Left renal cortex interstitium (tissue), 4 donors: ENCODE results near the gene IFIT5. TPM values are rescaled to one million over a fixed set of nuclear protein-coding genes. Genes with fewer than 3 reads are reported as not detected.
"Not testable (repeated sequence)": the region's sequence is repeated elsewhere in the genome, so short reads cannot be mapped to it uniquely, and the experiment has no call there.

Experiments
- DNase-seq, 4 donors: peaks; one replicate each; pipeline ENCODE4 v3.0.0-alpha.2; 2013; ENCODE audit warnings: low read depth in 4 of 4, low spot score in 2 of 4, missing footprints in 1 of 4
- polyA plus RNA-seq, 4 donors: library from polyadenylated mRNA; unstranded; fragments of 120-200 nt; gene quantifications; one replicate each; pipeline ENCODE4 v1.2.1, GENCODE V29; 2013; ENCODE audit not compliant: insufficient read length in 4 of 4

Gene IFIT5
- polyA plus RNA-seq, 4 donors, result 11.1 to 20.3 (median 16.3) TPM

- no peak for DNase-seq
Observed at GRCh38 chr10:89392974-89393373, 21.4 kb upstream of the IFIT5 start.

GRCh38 chr10:89393898-89394297, 20.5 kb upstream of the IFIT5 start:
- no peak for DNase-seq

- DNase-seq, result no peak
Observed at GRCh38 chr10:89395141-89395540, 19.2 kb upstream of the IFIT5 start.

GRCh38 chr10:89398003-89398749, 16.2 kb upstream of the IFIT5 start:
- no peak for DNase-seq

GRCh38 chr10:89399956-89400355, 14.4 kb upstream of the IFIT5 start:
- no peak for DNase-seq

- no peak for DNase-seq
Observed at GRCh38 chr10:89403043-89403442, 11.3 kb upstream of the IFIT5 start.

GRCh38 chr10:89404104-89405047, 10.0 kb upstream of the IFIT5 start:
- no peak for DNase-seq

- not testable (repeated sequence) for DNase-seq
Observed at GRCh38 chr10:89406178-89406577, 8.2 kb upstream of the IFIT5 start.

- DNase-seq, result not testable (repeated sequence)
Observed at GRCh38 chr10:89407792-89408191, 6.6 kb upstream of the IFIT5 start.

- DNase-seq, result not testable (repeated sequence)
Observed at GRCh38 chr10:89409282-89409681, 5.1 kb upstream of the IFIT5 start.

GRCh38 chr10:89410551-89410950, 3.8 kb upstream of the IFIT5 start:
- not testable (repeated sequence) for DNase-seq

GRCh38 chr10:89411135-89411534, 3.2 kb upstream of the IFIT5 start:
- DNase-seq, result not testable (repeated sequence)

GRCh38 chr10:89412276-89412675, 2.1 kb upstream of the IFIT5 start:
- not testable (repeated sequence) for DNase-seq

- no peak for DNase-seq
Observed at GRCh38 chr10:89413398-89413912, 913 bp upstream of the IFIT5 start.

- peak in 3 of 4 donors; percentile 51 to 87 (median 67) for DNase-seq
Observed at GRCh38 chr10:89414879-89415821, 782 bp downstream of the IFIT5 start.

- DNase-seq, result no peak
Observed at GRCh38 chr10:89416465-89416864, 2.1 kb downstream of the IFIT5 start.

GRCh38 chr10:89419548-89419947, 5.2 kb downstream of the IFIT5 start:
- no peak for DNase-seq

GRCh38 chr10:89421018-89421476, 6.7 kb downstream of the IFIT5 start:
- no peak for DNase-seq

- DNase-seq, result no peak
Observed at GRCh38 chr10:89425000-89425399, 10.6 kb downstream of the IFIT5 start.
